ENCODE measurements around the gene OCA2.

The OCA2 gene

DNA sequence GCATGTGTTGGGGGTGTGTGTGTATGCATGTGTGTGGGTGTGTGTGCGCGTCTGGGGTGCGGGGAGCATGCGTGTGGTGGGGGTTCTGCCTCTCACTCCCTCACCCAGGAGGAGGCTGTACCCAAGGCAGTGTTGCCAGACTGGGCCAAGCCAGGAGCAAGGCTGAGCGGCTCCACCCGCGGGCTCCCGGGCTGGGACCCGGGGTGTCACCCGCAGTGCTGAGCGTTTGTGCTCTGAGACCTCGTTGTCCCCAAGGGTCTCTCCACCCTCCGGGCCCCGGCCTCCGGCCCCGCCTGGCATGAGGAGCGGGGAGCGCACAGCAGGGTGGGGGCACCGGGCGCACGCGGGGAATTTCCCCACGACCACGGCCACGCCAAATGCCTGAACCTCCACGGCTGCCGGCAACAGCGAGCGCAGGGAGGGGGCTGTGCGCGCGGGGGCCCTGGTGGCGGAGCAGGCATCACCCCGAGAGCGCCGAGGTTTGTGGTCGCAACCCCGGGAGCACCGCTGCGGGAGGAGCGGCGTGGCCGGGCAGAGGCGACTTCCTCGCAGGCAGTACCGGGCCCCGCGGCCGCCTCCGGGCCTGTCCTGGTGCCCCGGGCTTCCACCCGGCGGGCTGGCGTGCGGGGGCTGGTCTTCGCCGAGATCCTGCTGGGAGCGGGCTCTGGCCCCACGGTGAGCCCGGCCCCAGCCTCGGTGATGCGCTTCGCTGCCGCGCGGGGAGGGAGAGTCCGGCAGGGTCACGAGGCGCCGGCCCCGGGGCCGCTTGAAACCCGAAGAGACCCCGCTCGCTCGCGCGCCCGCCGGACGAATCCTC lies 7.4 kb upstream of the OCA2 start:
- Histone ChIP-seq H3K4me2 (ENCODE audit: low read depth, low read length, poor library complexity, severe bottlenecking) (no peak overlapping the region), H3K27ac (ENCODE audit: low read depth, low read length) (no peak overlapping the region), H3K4me3 (ENCODE audit: insufficient read depth, low read length, poor library complexity, severe bottlenecking) (no peak overlapping the region), H3K9me3 (ENCODE audit: insufficient read depth, low read length) (no peaks in the 10 kb centered on the region), H4K20me1 (ENCODE audit: low read depth, low read length) (no peaks in the 10 kb centered on the region), H3K27me3 (ENCODE audit: low read length) (no peaks in the 10 kb centered on the region), H3F3A (ENCODE audit: insufficient read depth) (no peaks in the 10 kb centered on the region), H3K36me3 (ENCODE audit: low read length) (no peaks in the 10 kb centered on the region), H3K9me2 (replicated peaks; ENCODE audit: insufficient read depth, low read length) (no peaks in the 10 kb centered on the region), H3K79me2 (ENCODE audit: insufficient read depth, low read length) (no peaks in the 10 kb centered on the region), H2AFZ (ENCODE audit: low read depth, low read length, severe bottlenecking) (no peak overlapping the region), H3K9ac (ENCODE audit: low read length) (no peak overlapping the region)
- no peak for TF ChIP-seq EZH2phosphoT487 (conservative IDR thresholded peaks at IDR 0.05; ENCODE audit: low read length)
- TF ChIP-seq, protein P1, sequence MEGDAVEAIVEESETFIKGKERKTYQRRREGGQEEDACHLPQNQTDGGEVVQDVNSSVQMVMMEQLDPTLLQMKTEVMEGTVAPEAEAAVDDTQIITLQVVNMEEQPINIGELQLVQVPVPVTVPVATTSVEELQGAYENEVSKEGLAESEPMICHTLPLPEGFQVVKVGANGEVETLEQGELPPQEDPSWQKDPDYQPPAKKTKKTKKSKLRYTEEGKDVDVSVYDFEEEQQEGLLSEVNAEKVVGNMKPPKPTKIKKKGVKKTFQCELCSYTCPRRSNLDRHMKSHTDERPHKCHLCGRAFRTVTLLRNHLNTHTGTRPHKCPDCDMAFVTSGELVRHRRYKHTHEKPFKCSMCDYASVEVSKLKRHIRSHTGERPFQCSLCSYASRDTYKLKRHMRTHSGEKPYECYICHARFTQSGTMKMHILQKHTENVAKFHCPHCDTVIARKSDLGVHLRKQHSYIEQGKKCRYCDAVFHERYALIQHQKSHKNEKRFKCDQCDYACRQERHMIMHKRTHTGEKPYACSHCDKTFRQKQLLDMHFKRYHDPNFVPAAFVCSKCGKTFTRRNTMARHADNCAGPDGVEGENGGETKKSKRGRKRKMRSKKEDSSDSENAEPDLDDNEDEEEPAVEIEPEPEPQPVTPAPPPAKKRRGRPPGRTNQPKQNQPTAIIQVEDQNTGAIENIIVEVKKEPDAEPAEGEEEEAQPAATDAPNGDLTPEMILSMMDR (IDR thresholded peaks at IDR 0.05; ENCODE audit: insufficient read depth, low read length, poor library complexity, severe bottlenecking), result no peak

DNA sequence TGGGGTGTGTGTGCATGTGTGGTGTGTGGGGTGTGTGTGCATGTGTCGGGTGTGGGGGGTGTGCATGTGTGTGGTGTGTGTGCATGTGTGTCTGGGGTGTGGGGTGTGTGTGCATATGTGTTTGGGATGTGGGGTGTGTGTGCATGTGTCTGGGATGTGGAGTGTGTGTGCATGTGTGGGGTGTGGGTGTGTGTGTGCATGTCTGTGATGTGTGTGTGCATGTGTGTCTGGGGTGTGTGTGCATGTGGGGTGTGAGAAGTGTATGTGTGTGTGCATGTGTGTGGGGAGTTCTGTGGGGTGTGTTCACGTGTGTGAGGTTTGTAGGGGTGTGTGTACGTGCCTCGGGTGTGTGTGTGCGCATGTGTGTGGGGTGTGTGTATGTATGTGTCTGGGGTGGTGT lies 6.7 kb upstream of the OCA2 start:
- no peak for TF ChIP-seq EZH2phosphoT487 (conservative IDR thresholded peaks at IDR 0.05; ENCODE audit: low read length)
- TF ChIP-seq, protein P1 (IDR thresholded peaks at IDR 0.05; ENCODE audit: insufficient read depth, low read length, poor library complexity, severe bottlenecking), result no peak
- Histone ChIP-seq H3F3A (ENCODE audit: insufficient read depth) (no peaks in the 10 kb centered on the region), H3K79me2 (ENCODE audit: insufficient read depth, low read length) (no peaks in the 10 kb centered on the region), H3K4me3 (ENCODE audit: insufficient read depth, low read length, poor library complexity, severe bottlenecking) (no peak overlapping the region), H3K9me3 (ENCODE audit: insufficient read depth, low read length) (no peaks in the 10 kb centered on the region), H3K4me2 (ENCODE audit: low read depth, low read length, poor library complexity, severe bottlenecking) (no peak overlapping the region), H3K9me2 (replicated peaks; ENCODE audit: insufficient read depth, low read length) (no peaks in the 10 kb centered on the region), H3K36me3 (ENCODE audit: low read length) (no peaks in the 10 kb centered on the region), H3K27me3 (ENCODE audit: low read length) (no peaks in the 10 kb centered on the region), H3K9ac (ENCODE audit: low read length) (no peak overlapping the region), H3K27ac (ENCODE audit: low read depth, low read length) (no peak overlapping the region), H2AFZ (ENCODE audit: low read depth, low read length, severe bottlenecking) (no peak overlapping the region), H4K20me1 (ENCODE audit: low read depth, low read length) (no peaks in the 10 kb centered on the region)

DNA sequence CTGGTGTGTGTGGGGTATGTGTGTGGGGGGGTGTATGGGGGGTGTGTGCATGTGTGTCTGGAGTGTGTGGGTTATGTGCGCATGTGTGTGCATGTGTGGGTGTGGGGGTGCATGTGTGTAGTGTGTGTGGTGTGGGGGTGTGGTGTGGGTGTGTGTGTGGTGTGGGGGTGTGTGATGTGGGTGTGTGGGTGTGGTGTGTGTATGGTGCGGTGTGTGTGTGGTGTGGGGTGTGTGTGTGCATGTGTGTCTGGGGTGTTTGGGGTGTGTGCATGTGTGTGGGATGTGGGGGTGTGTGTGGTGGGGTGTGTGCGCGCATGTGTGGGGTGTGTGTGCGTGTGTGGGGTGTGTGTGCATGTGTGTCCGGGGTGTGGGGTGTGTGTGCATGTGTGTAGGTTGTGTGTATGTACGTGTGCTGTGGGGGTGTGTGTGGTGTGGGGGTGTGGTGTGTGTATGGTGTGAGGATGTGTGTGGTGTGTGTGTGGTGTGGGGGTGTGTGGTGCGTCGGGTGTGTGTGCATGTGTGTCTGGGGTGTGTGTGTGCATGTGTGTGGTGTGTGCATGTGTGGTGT lies 6.2 kb upstream of the OCA2 start:
- Histone ChIP-seq H3K4me3 (ENCODE audit: insufficient read depth, low read length, poor library complexity, severe bottlenecking) (no peak overlapping the region), H4K20me1 (ENCODE audit: low read depth, low read length) (no peaks in the 10 kb centered on the region), H3K9ac (ENCODE audit: low read length) (no peak overlapping the region), H3K4me2 (ENCODE audit: low read depth, low read length, poor library complexity, severe bottlenecking) (no peak overlapping the region), H3K9me3 (ENCODE audit: insufficient read depth, low read length) (no peaks in the 10 kb centered on the region), H3K79me2 (ENCODE audit: insufficient read depth, low read length) (no peaks in the 10 kb centered on the region), H3K27ac (ENCODE audit: low read depth, low read length) (no peak overlapping the region), H3K27me3 (ENCODE audit: low read length) (no peaks in the 10 kb centered on the region), H3F3A (ENCODE audit: insufficient read depth) (no peaks in the 10 kb centered on the region), H2AFZ (ENCODE audit: low read depth, low read length, severe bottlenecking) (no peak overlapping the region), H3K36me3 (ENCODE audit: low read length) (no peaks in the 10 kb centered on the region), H3K9me2 (replicated peaks; ENCODE audit: insufficient read depth, low read length) (no peaks in the 10 kb centered on the region)
- TF ChIP-seq, protein P1 (IDR thresholded peaks at IDR 0.05; ENCODE audit: insufficient read depth, low read length, poor library complexity, severe bottlenecking), result no peak
- TF ChIP-seq EZH2phosphoT487 (conservative IDR thresholded peaks at IDR 0.05; ENCODE audit: low read length), result no peak
